CD14-positive monocyte (primary cell): ENCODE data around the gene NELL1. TPM values are rescaled to one million over a fixed set of nuclear protein-coding genes. Genes with fewer than 3 reads are reported as not detected.

ENCODE experiments used
- DNase-seq, 3 donors: peaks; one replicate each; pipeline ENCODE4 v3.0.0-alpha.2; 2011 to 2022
- H2AFZ ChIP-seq: 2 replicates; pipeline ENCODE4 v1.6.0; 2012; ENCODE audit warnings: mild to moderate bottlenecking, low read depth, low read length, inconsistent platforms; ENCODE audit not compliant: insufficient read depth, poor library complexity, severe bottlenecking
- H3K27ac ChIP-seq, 2 donors: 1 replicate in 1 of 2; 2 replicates in 1 of 2; pipeline ENCODE4 v1.5.1; 2012 to 2013; ENCODE audit warnings: low read length in 2 of 2, control low read depth in 1 of 2, inconsistent platforms in 1 of 2, low read depth in 1 of 2, mild to moderate bottlenecking in 1 of 2
- H3K27me3 ChIP-seq, 2 donors: one replicate each; pipeline versions ENCODE4 v1.6.0 to v1.6.1; 2011 to 2013; ENCODE audit warnings: low read length in 2 of 2; ENCODE audit not compliant: control insufficient read depth in 2 of 2, insufficient read depth in 2 of 2
- H3K36me3 ChIP-seq, 2 donors: replicated peaks in 1 of 2; 1 replicate in 1 of 2; 2 replicates in 1 of 2; pipeline versions ENCODE4 v1.5.1 to v1.6.1; 2012 to 2013; ENCODE audit warnings: low read length in 2 of 2, control low read depth in 1 of 2, inconsistent platforms in 1 of 2, mild to moderate bottlenecking in 1 of 2; ENCODE audit not compliant: insufficient read depth in 2 of 2, control insufficient read depth in 1 of 2
- H3K4me1 ChIP-seq, 2 donors: 1 replicate in 1 of 2; 2 replicates in 1 of 2; pipeline versions ENCODE4 v1.5.1 to v1.6.1; 2012 to 2013; ENCODE audit warnings: low read length in 2 of 2, control low read depth in 1 of 2, inconsistent platforms in 1 of 2, mild to moderate bottlenecking in 1 of 2, moderate library complexity in 1 of 2; ENCODE audit not compliant: insufficient read depth in 2 of 2, control insufficient read depth in 1 of 2
- H3K4me2 ChIP-seq: replicated peaks from 2 replicates; pipeline ENCODE3; 2012; ENCODE audit warnings: low read length, moderate library complexity, mild to moderate bottlenecking; ENCODE audit not compliant: poor library complexity, severe bottlenecking; ENCODE audit errors: extremely low read depth
- H3K4me3 ChIP-seq, 3 experiments: fragments of 200-600 bp in 1 of 3; sonication (generic) in 1 of 3; replicated peaks in 1 of 3; 1 replicate in 2 of 3; 2 replicates in 1 of 3; pipeline ENCODE4 v1.5.1; 2011 to 2013; ENCODE audit warnings: low read length in 3 of 3, mild to moderate bottlenecking in 3 of 3, control low read depth in 2 of 3, low read depth in 2 of 3, inconsistent platforms in 1 of 3, moderate library complexity in 1 of 3
- H3K79me2 ChIP-seq: 2 replicates; pipeline ENCODE4 v1.6.0; 2012; ENCODE audit warnings: mild to moderate bottlenecking, control low read depth, inconsistent platforms, low read length, moderate library complexity; ENCODE audit not compliant: insufficient read depth
- H3K9ac ChIP-seq: 2 replicates; pipeline ENCODE4 v1.6.0; 2017; ENCODE audit warnings: low read length, mild to moderate bottlenecking; ENCODE audit not compliant: insufficient read depth, poor library complexity, severe bottlenecking
- H3K9me3 ChIP-seq, 2 donors: replicated peaks in 1 of 2; 1 replicate in 1 of 2; 2 replicates in 1 of 2; pipeline versions ENCODE4 v1.5.1 to v1.6.1; 2012 to 2013; ENCODE audit warnings: low read length in 2 of 2, control low read depth in 1 of 2; ENCODE audit not compliant: control insufficient read depth in 1 of 2, insufficient read depth in 1 of 2
- H4K20me1 ChIP-seq: 2 replicates; pipeline ENCODE4 v1.6.0; 2012; ENCODE audit warnings: mild to moderate bottlenecking, low read length, control low read depth, moderate library complexity; ENCODE audit not compliant: insufficient read depth
- H3K27ac Mint-ChIP-seq, 7 donors: one replicate each; pipeline ENCODE4 v1.8.0; 2020; ENCODE audit warnings: mild to moderate bottlenecking in 7 of 7, mixed read lengths in 7 of 7, moderate library complexity in 6 of 7, inconsistent platforms in 2 of 7
- H3K27me3 Mint-ChIP-seq, 3 donors: one replicate each; pipeline ENCODE4 v1.8.0; 2021 to 2022; ENCODE audit warnings: low read depth in 3 of 3, mild to moderate bottlenecking in 3 of 3, mixed read lengths in 3 of 3, moderate library complexity in 3 of 3, inconsistent platforms in 1 of 3
- H3K36me3 Mint-ChIP-seq, 2 donors: one replicate each; pipeline ENCODE4 v1.8.0; 2020; ENCODE audit warnings: mixed read lengths in 2 of 2, inconsistent platforms in 1 of 2, mild to moderate bottlenecking in 1 of 2
- H3K4me1 Mint-ChIP-seq: one replicate; pipeline ENCODE4 v1.8.0; 2020; ENCODE audit warnings: mild to moderate bottlenecking, mixed read lengths
- H3K4me3 Mint-ChIP-seq, 2 donors: one replicate each; pipeline ENCODE4 v1.8.0; 2020; ENCODE audit warnings: mild to moderate bottlenecking in 2 of 2, mixed read lengths in 2 of 2, moderate library complexity in 1 of 2
- H3K9me3 Mint-ChIP-seq, 7 donors: one replicate each; pipeline ENCODE4 v1.8.0; 2020 to 2022; ENCODE audit warnings: mixed read lengths in 7 of 7, mild to moderate bottlenecking in 6 of 7, moderate library complexity in 6 of 7, inconsistent platforms in 2 of 7
- CTCF ChIP-seq: fragments of 200-600 bp; IDR thresholded peaks from one replicate; pipeline ENCODE4 v1.8.0; 2022; ENCODE audit warnings: antibody characterized with exemption, mild to moderate bottlenecking
- WGBS: methylation state at CpG from one replicate; pipeline ENCODE4 v1.1.5; 2013; ENCODE audit warnings: missing lambda C conversion rate; ENCODE audit not compliant: insufficient coverage; 5-methylcytosine and 5-hydroxymethylcytosine counted together
- intact Hi-C, 2 donors: fragments of 100-400 bp; cut with micrococcal nuclease; formaldehyde crosslinking; loops; one replicate each; pipeline versions ENCODE4 v1.15.0 to v1.15.1; 2023
- polyA plus RNA-seq, 3 donors: library from polyadenylated mRNA; depleted of rRNA in 1 of 3; unstranded in 2 of 3; stranded (reverse) in 1 of 3; fragments of 300-500 nt in 2 of 3; fragments of >200 nt in 1 of 3; fragmentation: Illumina TruSeq in 2 of 3; gene quantifications; 1 replicate in 2 of 3; 2 replicates in 1 of 3; pipeline ENCODE4 v1.2.3, GENCODE V29; 2012 to 2021

Gene NELL1
- polyA plus RNA-seq, 3 donors: not detected

- Histone ChIP-seq H3K79me2 (no peaks in the 10 kb centered on the region), H2AFZ (no peak overlapping the region), H3K36me3 (no peaks in the 10 kb centered on the region), H3K4me3 (no peak overlapping the region), H3K9me3 (no peaks in the 10 kb centered on the region), H3K27ac (no peak overlapping the region), H3K27me3 (no peaks in the 10 kb centered on the region), H3K4me1 (no peaks in the 10 kb centered on the region), H3K9ac (no peak overlapping the region), H3K4me2 (no peak overlapping the region), H4K20me1 (no peaks in the 10 kb centered on the region)
- intact Hi-C loops: no loop called here
- WGBS: 93% methylated on average over 2 of the region's 5 CpGs
- Mint-ChIP-seq H3K27ac (no peak overlapping the region), H3K36me3 (no peaks in the 10 kb centered on the region), H3K9me3 (peaks cover 0 to 6% (median 2%) of the 10 kb centered on the region in 7 donors), H3K4me3 (no peak overlapping the region), H3K4me1 (no peaks in the 10 kb centered on the region), H3K27me3 (no peaks in the 10 kb centered on the region)
- DNase-seq: no peak
- no peak for TF ChIP-seq CTCF
These were observed 684.0 kb downstream of the NELL1 start for GRCh38 chr11:21353425-21353824.

GRCh38 chr11:21364866-21365624, 695.7 kb downstream of the NELL1 start:
- H3K9me3 ChIP-seq: peaks cover 7 to 9% of the 10 kb centered on the region in 2 donors
- Mint-ChIP-seq H3K27me3 (no peaks in the 10 kb centered on the region), H3K27ac (no peak overlapping the region), H3K4me1 (no peaks in the 10 kb centered on the region), H3K36me3 (no peaks in the 10 kb centered on the region), H3K9me3 (peaks cover 6 to 15% (median 10%) of the 10 kb centered on the region in 7 donors), H3K4me3 (no peak overlapping the region)
- no peak overlapping the region for H2AFZ ChIP-seq
- no peaks in the 10 kb centered on the region for H3K36me3 ChIP-seq
- H3K79me2 ChIP-seq: no peaks in the 10 kb centered on the region
- H4K20me1 ChIP-seq: no peaks in the 10 kb centered on the region
- no peaks in the 10 kb centered on the region for H3K27me3 ChIP-seq
- intact Hi-C loops: no loop called here
- no peak overlapping the region for H3K27ac ChIP-seq
- H3K4me2 ChIP-seq: no peak overlapping the region
- no peak for DNase-seq
- H3K9ac ChIP-seq: no peak overlapping the region
- H3K4me1 ChIP-seq: no peaks in the 10 kb centered on the region
- no peak overlapping the region for H3K4me3 ChIP-seq
- no peak for TF ChIP-seq CTCF
- WGBS: 93% methylated on average over 2 of the region's 8 CpGs
